CD4-positive, CD25-positive, alpha-beta regulatory T cell (primary cell): ENCODE results near the gene ARFGEF3. TPM values are rescaled to one million over a fixed set of nuclear protein-coding genes. Genes with fewer than 3 reads are reported as not detected.
"Not testable (repeated sequence)": the region's sequence is repeated elsewhere in the genome, so short reads cannot be mapped to it uniquely, and the experiment has no call there.

Experiments
- ATAC-seq, 2 donors: fragments of 150-1000 bp; cut with Tn5 transposase; one replicate each; pipeline ENCODE4 v1.10.0; 2021; ENCODE audit warnings: low read depth in 2 of 2, moderate number of reproducible peaks in 2 of 2, moderate library complexity in 1 of 2
- DNase-seq, 3 donors: peaks; one replicate each; pipeline versions ENCODE4 v3.0.0 to v3.0.0-alpha.2; 2012 to 2022; ENCODE audit warnings: mixed read lengths in 1 of 3
- H3K27ac ChIP-seq: one replicate; pipeline ENCODE4 v1.7.0; 2013; ENCODE audit warnings: mild to moderate bottlenecking, low read length; ENCODE audit not compliant: insufficient read depth, poor library complexity, severe bottlenecking
- H3K27me3 ChIP-seq: one replicate; pipeline ENCODE4 v1.7.0; 2013; ENCODE audit warnings: low read length; ENCODE audit not compliant: control insufficient read depth, insufficient read depth
- H3K36me3 ChIP-seq: one replicate; pipeline ENCODE4 v1.7.0; 2013; ENCODE audit warnings: mild to moderate bottlenecking, low read length, moderate library complexity; ENCODE audit not compliant: control insufficient read depth, insufficient read depth
- H3K4me1 ChIP-seq: 2 replicates; pipeline ENCODE4 v1.7.0; 2013; ENCODE audit warnings: mild to moderate bottlenecking, low read length; ENCODE audit not compliant: insufficient read depth, control insufficient read depth, poor library complexity, severe bottlenecking
- H3K4me3 ChIP-seq: one replicate; pipeline ENCODE4 v1.7.0; 2013; ENCODE audit warnings: low read depth, mild to moderate bottlenecking, low read length, moderate library complexity
- H3K9me3 ChIP-seq, 2 experiments: 1 replicate in 1 of 2; 2 replicates in 1 of 2; pipeline ENCODE4 v1.7.0; 2013; ENCODE audit warnings: low read length in 2 of 2, mild to moderate bottlenecking in 1 of 2, moderate library complexity in 1 of 2; ENCODE audit not compliant: control insufficient read depth in 2 of 2
- H3K27ac Mint-ChIP-seq, 3 donors: one replicate each; pipeline ENCODE4 v1.8.0; 2020 to 2022; ENCODE audit warnings: mild to moderate bottlenecking in 3 of 3, mixed read lengths in 3 of 3, moderate library complexity in 2 of 3
- H3K27me3 Mint-ChIP-seq: one replicate; pipeline ENCODE4 v1.8.0; 2022; ENCODE audit warnings: mild to moderate bottlenecking, mixed read lengths
- H3K36me3 Mint-ChIP-seq: one replicate; pipeline ENCODE4 v1.8.0; 2020; ENCODE audit warnings: mixed read lengths
- H3K4me1 Mint-ChIP-seq, 4 donors: one replicate each; pipeline ENCODE4 v1.8.0; 2020 to 2022; ENCODE audit warnings: mixed read lengths in 4 of 4, mild to moderate bottlenecking in 1 of 4
- H3K4me3 Mint-ChIP-seq, 4 donors: one replicate each; pipeline ENCODE4 v1.8.0; 2020 to 2022; ENCODE audit warnings: mild to moderate bottlenecking in 4 of 4, mixed read lengths in 4 of 4, moderate library complexity in 3 of 4
- H3K9me3 Mint-ChIP-seq, 7 donors: one replicate each; pipeline ENCODE4 v1.8.0; 2020 to 2022; ENCODE audit warnings: mixed read lengths in 7 of 7, mild to moderate bottlenecking in 3 of 7, moderate library complexity in 2 of 7
- polyA plus RNA-seq, 4 donors: library from polyadenylated mRNA; unstranded; fragments of 300-500 nt; fragmentation: Illumina TruSeq; gene quantifications; one replicate each; pipeline ENCODE4 v1.2.3, GENCODE V29; 2021
- total RNA-seq: library from RNA; stranded (reverse); gene quantifications from one replicate; pipeline ENCODE4 v1.2.3, GENCODE V29; 2022

ARFGEF3 gene
- total and polyA plus RNA-seq, 5 donors from 2014 or later, result not detected

DNA sequence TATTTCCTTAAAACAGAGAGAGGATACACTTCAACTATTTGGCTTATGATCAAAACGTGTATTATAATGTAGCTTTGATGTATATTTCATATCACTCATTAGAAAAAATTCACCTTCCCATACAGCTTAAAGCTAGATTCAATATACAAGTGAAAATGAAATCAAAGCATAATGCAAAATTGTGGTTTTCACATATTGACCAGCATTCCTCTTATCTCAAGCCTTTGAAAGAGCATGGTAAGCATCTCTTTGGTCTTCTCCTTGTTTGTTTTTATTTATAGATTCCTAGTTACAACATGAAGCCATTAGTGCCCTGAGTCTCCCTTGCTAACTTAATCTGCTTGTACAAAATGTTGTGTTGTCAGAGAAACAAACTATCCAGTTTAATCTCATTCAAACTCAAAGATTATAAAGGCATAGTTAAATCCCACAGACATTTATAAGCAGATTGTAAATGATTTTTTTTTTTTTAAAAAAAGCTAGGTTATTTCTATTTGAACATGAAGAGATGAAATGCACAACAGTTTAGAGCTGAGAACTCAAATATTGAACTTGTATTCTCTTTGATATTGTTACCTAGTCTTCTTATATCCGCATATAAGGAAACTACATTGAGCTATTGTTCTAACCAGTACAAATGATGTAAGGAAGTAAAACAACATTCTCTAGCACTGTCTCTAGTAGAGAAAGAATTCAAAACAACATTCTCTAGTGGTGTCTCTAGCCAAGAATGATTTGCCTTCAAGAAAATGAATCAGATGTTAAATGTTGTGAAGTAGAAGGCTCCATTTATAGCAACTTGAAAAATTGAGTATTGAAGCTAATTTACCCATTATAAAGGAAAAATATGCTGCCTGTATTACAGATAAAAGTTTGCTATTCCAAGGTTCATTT is 184.8 kb downstream of the ARFGEF3 start:
- DNase-seq (no peak), ATAC-seq (no peak)
- H3K9me3 ChIP-seq, result no peaks in the 10 kb centered on the region
- H3K4me1 ChIP-seq, result no peaks in the 10 kb centered on the region
- H3K27ac ChIP-seq, result no peak overlapping the region
- Mint-ChIP-seq H3K27ac (no peak overlapping the region), H3K27me3 (peaks cover 28% of the 10 kb centered on the region), H3K36me3 (no peaks in the 10 kb centered on the region), H3K4me3 (no peak overlapping the region), H3K4me1 (no peaks in the 10 kb centered on the region), H3K9me3 (no peaks in the 10 kb centered on the region)
- no peak overlapping the region for H3K4me3 ChIP-seq
- H3K36me3 ChIP-seq, result no peaks in the 10 kb centered on the region
- peaks cover 9% of the 10 kb centered on the region for H3K27me3 ChIP-seq

DNA sequence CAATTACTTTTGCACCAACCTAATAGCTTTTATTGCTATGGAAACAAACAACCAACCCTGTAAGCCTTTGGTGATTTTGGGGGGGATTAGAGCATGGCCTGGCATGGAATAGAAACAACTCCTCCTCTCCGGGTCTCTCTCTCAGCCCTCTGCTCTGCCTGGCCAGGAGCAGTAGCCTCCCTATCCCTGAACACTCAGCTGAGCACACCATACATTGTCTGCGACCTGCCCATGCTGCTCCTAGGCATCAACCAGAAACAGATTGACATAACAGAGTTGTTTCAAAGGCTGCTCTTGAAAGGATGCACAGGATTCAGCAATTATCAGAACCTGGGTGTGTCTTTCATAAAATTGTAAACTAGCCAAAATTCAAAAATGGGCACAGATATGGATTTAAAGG is 186.1 kb downstream of the ARFGEF3 start:
- Mint-ChIP-seq H3K9me3 (no peaks in the 10 kb centered on the region), H3K27me3 (peaks cover 28% of the 10 kb centered on the region), H3K4me3 (no peak overlapping the region), H3K36me3 (no peaks in the 10 kb centered on the region), H3K27ac (no peak overlapping the region), H3K4me1 (no peaks in the 10 kb centered on the region)
- Histone ChIP-seq H3K9me3 (no peaks in the 10 kb centered on the region), H3K4me1 (no peaks in the 10 kb centered on the region), H3K27ac (no peak overlapping the region), H3K4me3 (no peak overlapping the region), H3K36me3 (no peaks in the 10 kb centered on the region), H3K27me3 (peaks cover 9% of the 10 kb centered on the region)
- DNase-seq (no peak), ATAC-seq (no peak)

DNA sequence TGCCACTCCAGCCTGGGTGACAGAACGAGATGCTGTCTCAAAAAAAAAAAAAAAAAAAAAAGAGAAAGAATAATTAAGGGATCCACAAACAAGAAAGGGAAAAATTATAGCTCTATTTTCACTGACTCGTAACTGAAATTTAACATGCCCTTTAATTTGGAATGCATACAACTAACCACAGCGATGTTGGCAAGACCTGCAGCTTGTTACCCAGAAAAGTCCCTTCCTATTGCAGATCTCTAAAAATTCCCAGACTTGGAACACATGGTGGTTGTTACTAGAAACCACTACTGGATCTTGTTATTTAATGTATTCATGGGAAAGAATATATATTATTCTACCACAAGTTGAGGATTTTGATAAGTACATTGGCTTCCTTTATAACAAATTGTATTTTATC is 188.2 kb downstream of the ARFGEF3 start:
- no peak for ATAC-seq
- H3K36me3 ChIP-seq, result no peaks in the 10 kb centered on the region

DNA sequence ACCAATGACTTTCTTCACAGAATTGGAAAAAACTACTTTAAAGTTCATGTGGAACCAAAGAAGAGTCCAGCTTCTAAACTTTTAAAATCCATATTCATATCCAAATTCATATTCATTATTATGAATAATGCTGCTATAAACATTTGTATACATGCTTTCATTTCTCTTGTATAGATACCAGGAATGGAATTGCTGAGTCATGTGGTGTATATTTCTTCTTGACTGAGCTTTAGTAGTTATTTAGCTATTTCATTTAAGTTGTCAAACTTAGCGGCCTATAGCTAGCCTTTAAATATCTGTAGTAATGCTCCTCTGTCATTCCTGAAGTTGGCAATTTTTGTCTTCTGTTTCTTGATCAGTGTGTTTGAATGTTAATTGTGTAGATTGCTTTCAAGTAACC is 196.2 kb downstream of the ARFGEF3 start:
- Mint-ChIP-seq H3K4me1 (no peaks in the 10 kb centered on the region), H3K36me3 (no peaks in the 10 kb centered on the region), H3K27me3 (peaks cover 5% of the 10 kb centered on the region), H3K27ac (no peak overlapping the region), H3K4me3 (no peak overlapping the region), H3K9me3 (peaks cover 0 to 5% (median 0%) of the 10 kb centered on the region in 7 donors)
- H3K27ac ChIP-seq, result no peak overlapping the region
- DNase-seq (no peak), ATAC-seq (no peak)
- no peaks in the 10 kb centered on the region for H3K9me3 ChIP-seq
- H3K36me3 ChIP-seq, result no peaks in the 10 kb centered on the region
- no peaks in the 10 kb centered on the region for H3K4me1 ChIP-seq
- no peaks in the 10 kb centered on the region for H3K27me3 ChIP-seq
- H3K4me3 ChIP-seq, result no peak overlapping the region

More for the DNA sequence above, 188.2 kb downstream of the ARFGEF3 start:
- Mint-ChIP-seq H3K36me3 (no peaks in the 10 kb centered on the region), H3K27ac (no peak overlapping the region), H3K9me3 (no peaks in the 10 kb centered on the region), H3K4me1 (no peaks in the 10 kb centered on the region), H3K4me3 (no peak overlapping the region), H3K27me3 (peaks cover 17% of the 10 kb centered on the region)
- no peak overlapping the region for H3K4me3 ChIP-seq
- H3K27me3 ChIP-seq, result peaks cover 9% of the 10 kb centered on the region
- DNase-seq, result no peak
- H3K27ac ChIP-seq, result no peak overlapping the region
- no peaks in the 10 kb centered on the region for H3K9me3 ChIP-seq
- no peaks in the 10 kb centered on the region for H3K4me1 ChIP-seq

DNA sequence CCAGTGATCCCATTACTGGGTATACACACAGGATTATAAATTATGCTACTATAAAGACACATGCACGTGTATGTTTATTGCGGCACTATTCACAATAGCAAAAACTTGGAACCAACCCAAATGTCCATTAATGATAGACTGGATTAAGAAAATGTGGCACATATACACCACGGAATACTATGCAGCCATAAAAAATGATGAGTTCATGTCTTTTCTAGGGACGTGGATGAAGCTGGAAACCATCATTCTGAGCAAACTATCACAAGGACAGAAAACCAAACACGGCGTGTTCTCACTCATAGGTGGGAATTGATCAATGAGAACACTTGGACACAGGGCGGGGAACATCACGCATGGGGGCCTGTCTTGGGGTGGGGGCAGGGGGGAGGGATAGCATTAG is 206.9 kb downstream of the ARFGEF3 start:
- not testable (repeated sequence) for DNase-seq, ATAC-seq, H3K4me3 ChIP-seq, H3K36me3 ChIP-seq, H3K9me3 ChIP-seq, H3K36me3 Mint-ChIP-seq, H3K4me1 ChIP-seq, H3K27ac ChIP-seq, H3K27me3 ChIP-seq, H3K4me1 Mint-ChIP-seq, H3K27ac Mint-ChIP-seq, H3K4me3 Mint-ChIP-seq, H3K9me3 Mint-ChIP-seq
- peaks cover 18% of the 10 kb centered on the region for H3K27me3 Mint-ChIP-seq

DNA sequence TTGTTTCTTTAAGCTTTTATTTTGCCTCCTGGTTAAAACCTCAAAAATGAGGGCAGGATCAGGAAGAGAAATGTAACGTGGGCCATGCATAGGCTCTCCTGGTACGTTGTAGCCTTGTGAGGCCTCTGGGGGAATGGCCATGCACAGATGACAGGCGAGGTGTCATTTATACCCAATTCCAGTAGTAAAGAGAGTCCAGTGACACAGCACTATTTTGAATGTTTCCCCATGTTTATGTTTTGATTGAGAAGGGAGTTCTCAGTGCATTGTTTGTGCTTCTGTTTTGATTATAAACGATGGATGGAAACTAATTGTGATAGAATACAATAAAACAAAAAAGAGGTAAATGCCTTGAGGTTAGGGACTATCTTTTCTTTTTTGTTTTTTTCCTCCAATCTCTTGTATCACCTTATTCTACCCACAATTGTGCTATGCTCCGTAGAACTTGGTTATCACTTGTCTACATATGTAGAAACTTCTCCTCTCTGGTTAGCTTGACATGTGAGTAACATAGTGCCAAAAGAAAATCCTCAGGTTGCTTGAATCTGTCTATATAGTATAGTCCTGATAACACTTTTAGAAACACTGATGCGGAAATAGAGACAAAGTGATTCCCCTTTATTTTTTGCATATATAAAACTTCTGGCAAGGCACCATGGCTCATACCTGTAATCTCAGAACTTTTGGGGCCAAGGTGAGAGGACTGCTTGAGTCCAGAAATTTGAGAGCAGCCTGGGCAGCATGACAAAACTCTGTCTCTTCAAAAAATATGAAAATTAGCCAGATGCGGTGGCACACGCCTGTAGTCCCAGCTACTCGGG is 209.1 kb downstream of the ARFGEF3 start:
- Mint-ChIP-seq H3K36me3 (no peaks in the 10 kb centered on the region), H3K27me3 (peaks cover 14% of the 10 kb centered on the region), H3K4me3 (peak overlapping the region in 1 of 4 donors; percentile 34), H3K27ac (no peak overlapping the region), H3K9me3 (peaks cover 0 to 9% (median 0%) of the 10 kb centered on the region in 7 donors), H3K4me1 (no peaks in the 10 kb centered on the region)
- Histone ChIP-seq H3K4me3 (no peak overlapping the region), H3K36me3 (no peaks in the 10 kb centered on the region), H3K27ac (no peak overlapping the region), H3K4me1 (no peaks in the 10 kb centered on the region), H3K9me3 (no peaks in the 10 kb centered on the region), H3K27me3 (no peaks in the 10 kb centered on the region)
- DNase-seq, result no peak
- no peak for ATAC-seq

DNA sequence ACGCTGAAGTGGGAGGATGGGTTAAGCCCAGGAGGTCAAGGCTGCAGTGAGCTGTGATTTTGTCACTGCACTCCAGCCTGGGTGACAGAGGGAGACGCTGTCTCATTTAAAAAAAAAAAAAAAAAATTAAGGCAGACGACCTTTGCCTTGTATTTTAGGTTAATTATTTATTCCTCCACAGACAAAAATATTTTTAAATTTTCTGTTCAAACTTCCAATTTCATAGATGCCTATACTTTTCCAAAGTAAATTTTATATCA is 209.6 kb downstream of the ARFGEF3 start:
- H3K27me3 Mint-ChIP-seq, result peaks cover 14% of the 10 kb centered on the region
- H3K4me3 Mint-ChIP-seq, result no peak overlapping the region
- no peak for DNase-seq
- H3K9me3 Mint-ChIP-seq, result peaks cover 0 to 9% (median 0%) of the 10 kb centered on the region in 7 donors
- ATAC-seq, result no peak
- H3K4me3 ChIP-seq, result no peak overlapping the region
- no peaks in the 10 kb centered on the region for H3K36me3 ChIP-seq
- H3K27me3 ChIP-seq, result peaks cover 3% of the 10 kb centered on the region
- no peak overlapping the region for H3K27ac ChIP-seq
- no peaks in the 10 kb centered on the region for H3K4me1 ChIP-seq
- no peak overlapping the region for H3K27ac Mint-ChIP-seq
- H3K9me3 ChIP-seq, result no peaks in the 10 kb centered on the region
- no peaks in the 10 kb centered on the region for H3K36me3 Mint-ChIP-seq
- H3K4me1 Mint-ChIP-seq, result no peaks in the 10 kb centered on the region
